Kidney epithelial cell (primary cell): ENCODE results near the gene WASF2. TPM values are rescaled to one million over a fixed set of nuclear protein-coding genes. Genes with fewer than 3 reads are reported as not detected.
"Not testable (repeated sequence)": the region's sequence is repeated elsewhere in the genome, so short reads cannot be mapped to it uniquely, and the experiment has no call there.

Source experiments
- DNase-seq: peaks from one replicate; pipeline ENCODE4 v3.0.0-alpha.2; 2010; ENCODE audit warnings: low read depth
- H3K27me3 ChIP-seq: 2 replicates; pipeline ENCODE4 v1.6.0; 2011; ENCODE audit warnings: low read length; ENCODE audit not compliant: control insufficient read depth, insufficient read depth
- H3K36me3 ChIP-seq: 2 replicates; pipeline ENCODE4 v1.5.1; 2011; ENCODE audit warnings: low read length; ENCODE audit not compliant: control insufficient read depth, insufficient read depth
- H3K4me3 ChIP-seq: 2 replicates; pipeline ENCODE4 v1.5.1; 2011; ENCODE audit warnings: low read depth, mild to moderate bottlenecking, control low read depth, low read length
- CTCF ChIP-seq: IDR thresholded peaks from 2 replicates; pipeline ENCODE4 v1.5.1; 2011; ENCODE audit warnings: mild to moderate bottlenecking, moderate library complexity, low read length, control low read depth, inconsistent platforms; ENCODE audit not compliant: insufficient read depth, poor library complexity, severe bottlenecking
- total RNA-seq: library from RNA; depleted of rRNA; stranded (reverse); fragments of >200 nt; gene quantifications from 2 replicates; pipeline ENCODE4 v1.2.3, GENCODE V29; 2015

WASF2 gene
- total RNA-seq, 1 donor from 2014 or later, result 52.4 TPM

GRCh38 chr1:27503844-27504587 is 14.0 kb upstream of the WASF2 start:
- TF ChIP-seq CTCF, result no peak
- no peaks in the 10 kb centered on the region for H3K36me3 ChIP-seq
- H3K27me3 ChIP-seq, result no peaks in the 10 kb centered on the region
- H3K4me3 ChIP-seq, result no peak overlapping the region
- DNase-seq, result no peak

GRCh38 chr1:27503033-27503432 is 13.1 kb upstream of the WASF2 start:
- no peak for TF ChIP-seq CTCF

GRCh38 chr1:27501159-27501558 is 11.2 kb upstream of the WASF2 start:
- H3K27me3 ChIP-seq, DNase-seq, H3K4me3 ChIP-seq, H3K36me3 ChIP-seq: not testable (repeated sequence)

More at GRCh38 chr1:27503033-27503432, 13.1 kb upstream of the WASF2 start:
- Histone ChIP-seq H3K27me3 (no peaks in the 10 kb centered on the region), H3K4me3 (no peak overlapping the region), H3K36me3 (no peaks in the 10 kb centered on the region)
- DNase-seq, result no peak

GRCh38 chr1:27499142-27499541 is 9.2 kb upstream of the WASF2 start:
- Histone ChIP-seq H3K4me3 (no peak overlapping the region), H3K27me3 (no peaks in the 10 kb centered on the region), H3K36me3 (no peaks in the 10 kb centered on the region)
- no peak for TF ChIP-seq CTCF
- no peak for DNase-seq

- no peak overlapping the region for H3K4me3 ChIP-seq
- H3K27me3 ChIP-seq, result no peaks in the 10 kb centered on the region
- DNase-seq, result no peak
- H3K36me3 ChIP-seq, result no peaks in the 10 kb centered on the region
- peak; percentile 53 for TF ChIP-seq CTCF
These were observed 6.7 kb upstream of the WASF2 start for GRCh38 chr1:27496604-27497155.

- DNase-seq, result no peak
- Histone ChIP-seq H3K36me3 (no peaks in the 10 kb centered on the region), H3K4me3 (no peak overlapping the region), H3K27me3 (no peaks in the 10 kb centered on the region)
- no peak for TF ChIP-seq CTCF
These were observed 2.8 kb upstream of the WASF2 start for GRCh38 chr1:27492796-27493195.
